Left kidney (tissue), 1 donor: Measurements from ENCODE around the gene SLC38A11. TPM values are rescaled to one million over a fixed set of nuclear protein-coding genes. Genes with fewer than 3 reads are reported as not detected.

Source experiments
- polyA plus RNA-seq: library from polyadenylated mRNA; unstranded; fragments of 120-200 nt; gene quantifications from one replicate; pipeline ENCODE4 v1.2.1, GENCODE V29; 2013; ENCODE audit not compliant: insufficient read length

SLC38A11 gene
- polyA plus RNA-seq, 1 donor, result 6.6 TPM

Other genes with a start within 250 kb of the SLC38A11 start
- gene COBLL1, start 113.7 kb downstream of the SLC38A11 start, polyA plus RNA-seq, result 142 TPM
- 0.60 TPM for gene SCN3A, start 248.5 kb upstream of the SLC38A11 start, polyA plus RNA-seq